Measurements from ENCODE around the gene NOL9. TPM values are rescaled to one million over a fixed set of nuclear protein-coding genes. Genes with fewer than 3 reads are reported as not detected.
A peak's percentile ranks its signal among the peaks of the same experiment; 100 is the strongest.

NOL9 gene
- total RNA-seq, 4 donors from 2014 or later = 17.9 to 30.9 (median 26.0) TPM

DNA sequence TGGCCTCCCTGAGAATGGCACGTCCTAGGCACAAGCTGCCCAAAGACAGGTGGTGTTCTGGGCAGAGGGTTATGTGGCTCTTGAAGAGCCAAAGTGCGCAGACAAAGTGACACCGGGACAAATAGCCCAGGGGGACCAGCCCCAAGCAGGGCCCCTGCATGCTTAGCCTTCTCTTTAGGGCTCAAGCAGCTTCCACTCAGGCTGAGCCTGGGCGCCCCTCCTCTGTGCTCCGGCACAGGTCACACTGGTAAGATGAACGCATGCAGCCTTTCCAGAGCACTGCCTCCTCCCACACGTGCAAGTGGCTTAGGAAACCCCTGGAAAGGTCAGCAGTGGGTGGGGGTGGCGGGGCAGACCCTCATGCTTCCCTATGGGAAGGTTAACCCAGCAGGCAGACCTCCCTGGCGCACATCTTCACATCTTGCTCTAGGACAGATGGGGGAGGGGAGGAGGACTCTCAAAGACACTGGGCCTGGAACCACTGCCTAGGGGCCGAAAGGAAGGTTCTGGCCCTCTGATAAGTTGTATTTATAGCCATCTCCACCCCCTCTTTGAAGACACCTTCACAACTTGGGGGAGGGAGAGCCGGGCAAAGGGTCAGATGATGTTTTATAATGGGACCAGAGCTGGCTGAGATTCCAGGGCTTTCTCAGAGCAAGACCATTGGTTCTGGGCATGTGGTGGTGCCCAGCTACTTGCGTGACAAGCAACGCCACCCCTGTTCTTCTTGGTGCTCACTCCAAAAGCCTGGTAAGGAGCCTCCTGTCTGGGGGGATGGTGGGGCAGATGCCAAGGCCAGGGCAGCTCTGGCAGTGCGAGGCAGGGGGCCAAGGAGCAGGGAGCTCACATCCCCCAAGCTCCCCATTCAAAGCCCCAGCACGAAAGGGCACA lies 42.8 kb upstream of the NOL9 start:
- Histone ChIP-seq H3K9me3 (no peaks in the 10 kb centered on the region), H3K36me3 (peaks cover 0 to 78% (median 47%) of the 10 kb centered on the region in 3 donors), H3K4me3 (peak overlapping the region in 2 of 4 donors; percentile 5 to 17), H3K4me1 (peaks cover 0 to 69% (median 48%) of the 10 kb centered on the region in 4 donors), H3K27me3 (no peaks in the 10 kb centered on the region), H3K27ac (peak overlapping the region in 2 of 4 donors; percentile 47 to 53)
- no peak for TF ChIP-seq EP300 (IDR thresholded peaks at IDR 0.05)
- TF ChIP-seq, protein P1, sequence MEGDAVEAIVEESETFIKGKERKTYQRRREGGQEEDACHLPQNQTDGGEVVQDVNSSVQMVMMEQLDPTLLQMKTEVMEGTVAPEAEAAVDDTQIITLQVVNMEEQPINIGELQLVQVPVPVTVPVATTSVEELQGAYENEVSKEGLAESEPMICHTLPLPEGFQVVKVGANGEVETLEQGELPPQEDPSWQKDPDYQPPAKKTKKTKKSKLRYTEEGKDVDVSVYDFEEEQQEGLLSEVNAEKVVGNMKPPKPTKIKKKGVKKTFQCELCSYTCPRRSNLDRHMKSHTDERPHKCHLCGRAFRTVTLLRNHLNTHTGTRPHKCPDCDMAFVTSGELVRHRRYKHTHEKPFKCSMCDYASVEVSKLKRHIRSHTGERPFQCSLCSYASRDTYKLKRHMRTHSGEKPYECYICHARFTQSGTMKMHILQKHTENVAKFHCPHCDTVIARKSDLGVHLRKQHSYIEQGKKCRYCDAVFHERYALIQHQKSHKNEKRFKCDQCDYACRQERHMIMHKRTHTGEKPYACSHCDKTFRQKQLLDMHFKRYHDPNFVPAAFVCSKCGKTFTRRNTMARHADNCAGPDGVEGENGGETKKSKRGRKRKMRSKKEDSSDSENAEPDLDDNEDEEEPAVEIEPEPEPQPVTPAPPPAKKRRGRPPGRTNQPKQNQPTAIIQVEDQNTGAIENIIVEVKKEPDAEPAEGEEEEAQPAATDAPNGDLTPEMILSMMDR (IDR thresholded peaks at IDR 0.05) = no peak
- no peak for TF ChIP-seq POLR2A (IDR thresholded peaks at IDR 0.05)
- 70 to 72% methylated on average over 10 to 13 of the region's 15 CpGs for WGBS, 2 donors
- no peak for DNase-seq (ENCODE audit: low spot score in 2 of 2)

DNA sequence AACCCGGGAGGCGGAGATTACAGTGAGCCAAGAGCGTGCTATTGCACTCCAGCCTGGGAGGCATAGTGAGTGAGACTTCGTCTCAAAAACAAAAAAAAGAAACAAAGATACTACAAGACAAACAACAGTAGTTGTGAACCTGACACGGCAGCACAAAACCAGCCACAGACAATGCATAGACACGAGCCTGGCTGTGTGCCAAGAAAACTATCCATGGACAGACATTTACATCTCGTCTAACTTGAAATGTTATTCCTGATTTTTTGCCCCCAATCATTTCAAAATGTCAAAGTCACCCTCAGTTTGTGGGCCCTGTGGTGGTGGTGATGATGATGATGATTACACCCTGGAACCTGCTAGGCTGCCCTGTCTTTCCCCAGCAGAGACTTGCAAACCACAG lies 42.0 kb upstream of the NOL9 start:
- H3K4me3 ChIP-seq = peak overlapping the region in 1 of 4 donors; percentile 17
- TF ChIP-seq POLR2A (IDR thresholded peaks at IDR 0.05) (no peak), EP300 (IDR thresholded peaks at IDR 0.05) (no peak)
- TF ChIP-seq, protein P1 (IDR thresholded peaks at IDR 0.05) = no peak
- 51 to 56% methylated on average over 7 of the region's 7 CpGs for WGBS, 2 donors
- no peaks in the 10 kb centered on the region for H3K27me3 ChIP-seq
- no peak for DNase-seq (ENCODE audit: low spot score in 2 of 2)
- H3K27ac ChIP-seq = peak overlapping the region in 2 of 4 donors; percentile 47 to 53
- H3K36me3 ChIP-seq = peaks cover 0 to 85% (median 47%) of the 10 kb centered on the region in 3 donors
- peaks cover 0 to 73% (median 48%) of the 10 kb centered on the region in 4 donors for H3K4me1 ChIP-seq
- H3K9me3 ChIP-seq = no peaks in the 10 kb centered on the region

DNA sequence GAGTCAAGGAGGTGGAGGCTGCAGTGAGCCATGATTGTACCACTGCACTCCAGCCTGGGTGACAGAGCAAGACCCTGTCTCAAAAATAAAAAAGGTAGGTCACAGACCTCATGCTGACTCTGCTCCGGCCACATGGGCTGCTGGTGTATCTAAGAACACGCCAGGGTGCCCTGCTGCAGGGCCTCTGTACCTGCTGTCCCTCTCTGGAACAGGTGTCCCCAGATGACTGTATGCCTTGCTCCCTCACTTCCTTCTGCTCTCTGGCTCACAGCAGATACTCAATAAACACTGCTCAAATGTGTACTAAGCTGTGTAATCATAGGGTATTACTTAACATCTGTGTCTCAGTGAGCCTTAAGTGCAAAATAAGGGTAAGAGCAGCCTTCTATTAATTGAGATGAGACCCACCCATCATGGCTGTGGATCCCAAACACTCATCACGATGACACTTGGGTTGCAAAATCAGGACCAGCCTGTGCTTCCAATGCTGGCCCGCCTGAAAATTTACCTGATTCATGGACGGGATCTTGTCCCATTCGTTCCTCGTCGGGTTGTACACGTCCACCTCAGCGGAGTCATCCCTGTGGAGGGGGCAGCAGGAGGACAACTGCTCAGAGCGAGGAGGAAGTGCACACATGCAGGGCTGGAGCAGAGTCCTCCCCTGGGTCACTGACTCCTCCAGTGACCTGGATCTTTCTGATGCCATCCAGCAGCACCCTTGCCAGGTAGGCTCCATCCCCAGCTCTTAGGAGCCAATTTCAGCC lies 40.8 kb upstream of the NOL9 start:
- no peak for TF ChIP-seq POLR2A (IDR thresholded peaks at IDR 0.05)
- TF ChIP-seq EP300 (IDR thresholded peaks at IDR 0.05) = no peak
- TF ChIP-seq, protein P1 (IDR thresholded peaks at IDR 0.05) = no peak
- H3K27me3 ChIP-seq = no peaks in the 10 kb centered on the region
- H3K9me3 ChIP-seq = no peaks in the 10 kb centered on the region
- no peak for DNase-seq (ENCODE audit: low spot score in 2 of 2)
- no peak overlapping the region for H3K27ac ChIP-seq
- peaks cover 0 to 97% (median 47%) of the 10 kb centered on the region in 3 donors for H3K36me3 ChIP-seq
- H3K4me1 ChIP-seq = peaks cover 0 to 77% (median 43%) of the 10 kb centered on the region in 4 donors
- H3K4me3 ChIP-seq = no peak overlapping the region
- WGBS, 2 donors = 85% methylated on average over 9 to 11 of the region's 11 CpGs

DNA sequence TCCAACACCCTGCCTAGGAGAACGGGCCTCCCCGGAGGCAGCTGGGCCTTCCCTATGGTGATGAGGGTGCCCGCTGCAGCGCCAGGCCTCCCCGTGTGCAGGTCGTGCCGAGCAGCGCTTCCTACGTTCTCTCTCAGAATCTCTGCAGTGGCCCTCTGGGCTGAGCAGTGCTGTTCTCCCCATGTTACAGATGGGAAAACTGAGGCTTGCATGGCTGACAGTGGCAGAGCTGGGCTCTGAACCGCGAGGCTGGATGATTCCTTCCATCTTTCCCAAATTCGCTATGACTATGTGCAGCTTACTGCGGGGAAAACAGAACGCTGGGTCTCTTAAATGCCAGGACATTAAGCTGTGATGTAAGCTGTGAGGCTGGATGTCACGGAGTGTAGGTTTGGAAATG lies 39.5 kb upstream of the NOL9 start:
- H3K9me3 ChIP-seq = no peaks in the 10 kb centered on the region
- DNase-seq (ENCODE audit: low spot score in 2 of 2) = no peak
- no peak overlapping the region for H3K4me3 ChIP-seq
- H3K27me3 ChIP-seq = no peaks in the 10 kb centered on the region
- no peak overlapping the region for H3K27ac ChIP-seq
- TF ChIP-seq EP300 (IDR thresholded peaks at IDR 0.05) (no peak), POLR2A (IDR thresholded peaks at IDR 0.05) (no peak)
- TF ChIP-seq, protein P1 (IDR thresholded peaks at IDR 0.05) = no peak
- peaks cover 0 to 76% (median 30%) of the 10 kb centered on the region in 4 donors for H3K4me1 ChIP-seq
- H3K36me3 ChIP-seq = peaks cover 0 to 100% (median 44%) of the 10 kb centered on the region in 3 donors
- 94 to 98% methylated on average over 9 to 15 of the region's 15 CpGs for WGBS, 2 donors

Measured in tibial nerve (tissue), 4 donors.